IPS DF 6.9 (cell line): ENCODE data around the gene SPTBN5.

Experiments used
- DNase-seq: peaks from one replicate; pipeline ENCODE4 v3.0.0-alpha.2; 2013; ENCODE audit warnings: low read depth, low spot score
- H3K27ac ChIP-seq: one replicate; pipeline ENCODE4 v1.5.1; 2013; ENCODE audit warnings: low read length, control low read depth
- H3K27me3 ChIP-seq: 2 replicates; pipeline ENCODE4 v1.6.1; 2013; ENCODE audit warnings: mild to moderate bottlenecking, low read length; ENCODE audit not compliant: control insufficient read depth, insufficient read depth
- H3K36me3 ChIP-seq: 2 replicates; pipeline ENCODE4 v1.6.1; 2013; ENCODE audit warnings: low read length; ENCODE audit not compliant: control insufficient read depth, insufficient read depth
- H3K4me1 ChIP-seq: 2 replicates; pipeline ENCODE4 v1.6.1; 2013; ENCODE audit warnings: low read length; ENCODE audit not compliant: control insufficient read depth, insufficient read depth
- H3K4me3 ChIP-seq: 2 replicates; pipeline ENCODE4 v1.5.1; 2013; ENCODE audit warnings: mild to moderate bottlenecking, low read length
- H3K9me3 ChIP-seq: 2 replicates; pipeline ENCODE4 v1.6.1; 2013; ENCODE audit warnings: low read length, inconsistent platforms; ENCODE audit not compliant: control insufficient read depth, insufficient read depth
- WGBS: extraction: QIAGEN DNeasy Blood & Tissue Kit; methylation state at CpG from one replicate; pipeline ENCODE4 v1.1.7; 2013; ENCODE audit warnings: mixed read lengths, missing lambda C conversion rate; ENCODE audit not compliant: insufficient read length, insufficient coverage; 5-methylcytosine and 5-hydroxymethylcytosine counted together

SPTBN5 gene

GRCh38 chr15:41878355-41878699, 15.5 kb downstream of the SPTBN5 start:
- H3K4me3 ChIP-seq = no peak overlapping the region
- H3K36me3 ChIP-seq = no peaks in the 10 kb centered on the region
- no peak overlapping the region for H3K27ac ChIP-seq
- no peak for DNase-seq
- H3K4me1 ChIP-seq = peaks cover 2% of the 10 kb centered on the region; the same call in 1 of the 2 replicates
- peaks cover 14% of the 10 kb centered on the region; the same call in 1 of the 2 replicates for H3K27me3 ChIP-seq
- no peaks in the 10 kb centered on the region for H3K9me3 ChIP-seq
- no CpG with 5 or more reads among the region's 10 CpGs for WGBS

- no peak overlapping the region for H3K27ac ChIP-seq
- no peaks in the 10 kb centered on the region for H3K36me3 ChIP-seq
- H3K9me3 ChIP-seq = no peaks in the 10 kb centered on the region
- H3K4me1 ChIP-seq = peaks cover 2% of the 10 kb centered on the region; the same call in 1 of the 2 replicates
- DNase-seq = no peak
- H3K27me3 ChIP-seq = peaks cover 12% of the 10 kb centered on the region; the same call in 1 of the 2 replicates
- WGBS = no CpG with 5 or more reads among the region's 13 CpGs
- no peak overlapping the region for H3K4me3 ChIP-seq
These were observed 16.1 kb downstream of the SPTBN5 start for GRCh38 chr15:41877631-41878354.

- Histone ChIP-seq H3K27ac (no peak overlapping the region), H3K36me3 (no peaks in the 10 kb centered on the region), H3K9me3 (no peaks in the 10 kb centered on the region), H3K4me3 (no peak overlapping the region), H3K27me3 (peaks cover 9% of the 10 kb centered on the region; the same call in 1 of the 2 replicates), H3K4me1 (peaks cover 2% of the 10 kb centered on the region; the same call in 1 of the 2 replicates)
- no CpG with 5 or more reads among the region's 12 CpGs for WGBS
- no peak for DNase-seq
These were observed 17.2 kb downstream of the SPTBN5 start for GRCh38 chr15:41876689-41877088.

GRCh38 chr15:41876007-41876406, 17.8 kb downstream of the SPTBN5 start:
- no peak for DNase-seq
- Histone ChIP-seq H3K9me3 (no peaks in the 10 kb centered on the region), H3K27me3 (peaks cover 3% of the 10 kb centered on the region; the same call in 1 of the 2 replicates), H3K36me3 (no peaks in the 10 kb centered on the region), H3K27ac (no peak overlapping the region), H3K4me3 (no peak overlapping the region), H3K4me1 (no peaks in the 10 kb centered on the region)
- no CpG with 5 or more reads among the region's 13 CpGs for WGBS

- no peak overlapping the region for H3K4me3 ChIP-seq
- H3K36me3 ChIP-seq = no peaks in the 10 kb centered on the region
- no peaks in the 10 kb centered on the region for H3K9me3 ChIP-seq
- H3K4me1 ChIP-seq = no peaks in the 10 kb centered on the region
- DNase-seq = no peak
- no CpG with 5 or more reads among the region's 12 CpGs for WGBS
- H3K27me3 ChIP-seq = no peaks in the 10 kb centered on the region
- no peak overlapping the region for H3K27ac ChIP-seq
These were observed 19.1 kb downstream of the SPTBN5 start for GRCh38 chr15:41874736-41875135.

- Histone ChIP-seq H3K4me3 (no peak overlapping the region), H3K36me3 (no peaks in the 10 kb centered on the region), H3K9me3 (no peaks in the 10 kb centered on the region), H3K27ac (no peak overlapping the region), H3K4me1 (no peaks in the 10 kb centered on the region), H3K27me3 (no peaks in the 10 kb centered on the region)
- no peak for DNase-seq
- no CpG with 5 or more reads among the region's 8 CpGs for WGBS
These were observed 20.1 kb downstream of the SPTBN5 start for GRCh38 chr15:41873711-41874110.

- Histone ChIP-seq H3K9me3 (no peaks in the 10 kb centered on the region), H3K27me3 (no peaks in the 10 kb centered on the region), H3K36me3 (no peaks in the 10 kb centered on the region), H3K4me1 (no peaks in the 10 kb centered on the region), H3K4me3 (no peak overlapping the region), H3K27ac (no peak overlapping the region)
- WGBS = 100% methylated on average over 1 of the region's 9 CpGs
- DNase-seq = no peak
These were observed 21.6 kb downstream of the SPTBN5 start for GRCh38 chr15:41872166-41872747.

- no CpG with 5 or more reads among the region's 19 CpGs for WGBS
- Histone ChIP-seq H3K9me3 (no peaks in the 10 kb centered on the region), H3K36me3 (no peaks in the 10 kb centered on the region), H3K27ac (no peak overlapping the region), H3K4me3 (no peak overlapping the region), H3K27me3 (no peaks in the 10 kb centered on the region), H3K4me1 (no peaks in the 10 kb centered on the region)
- no peak for DNase-seq
These were observed 22.5 kb downstream of the SPTBN5 start for GRCh38 chr15:41871175-41871905.

GRCh38 chr15:41870689-41871081, 23.2 kb downstream of the SPTBN5 start:
- Histone ChIP-seq H3K4me1 (no peaks in the 10 kb centered on the region), H3K27ac (no peak overlapping the region), H3K27me3 (no peaks in the 10 kb centered on the region), H3K9me3 (no peaks in the 10 kb centered on the region), H3K36me3 (no peaks in the 10 kb centered on the region), H3K4me3 (no peak overlapping the region)
- DNase-seq = no peak
- WGBS = no CpG with 5 or more reads among the region's 9 CpGs

- Histone ChIP-seq H3K36me3 (no peaks in the 10 kb centered on the region), H3K27ac (no peak overlapping the region), H3K4me1 (no peaks in the 10 kb centered on the region), H3K9me3 (no peaks in the 10 kb centered on the region), H3K27me3 (no peaks in the 10 kb centered on the region), H3K4me3 (no peak overlapping the region)
- no peak for DNase-seq
- no CpG with 5 or more reads among the region's 42 CpGs for WGBS
These were observed 23.8 kb downstream of the SPTBN5 start for GRCh38 chr15:41869770-41870688.
